Vagina (tissue), 2 donors: Measurements from ENCODE around the gene NAA15.
A peak's percentile ranks its signal among the peaks of the same experiment; 100 is the strongest.

Experiments used
- CTCF ChIP-seq, 3 experiments: fragments of 450-650 bp in 2 of 3; fragments of 200-600 bp in 1 of 3; sonication (generic) in 1 of 3; IDR thresholded peaks; one replicate each; pipeline ENCODE4 v1.5.1; 2017 to 2019; ENCODE audit warnings: antibody characterized with exemption in 3 of 3, mild to moderate bottlenecking in 2 of 3, moderate library complexity in 2 of 3
- POLR2AphosphoS5 ChIP-seq, 2 donors: sonication (generic); formaldehyde crosslinking; IDR thresholded peaks; one replicate each; pipeline ENCODE4 v1.9.0; 2017; ENCODE audit warnings: antibody characterized with exemption in 2 of 2, mild to moderate bottlenecking in 2 of 2, low read depth in 1 of 2; ENCODE audit not compliant: insufficient read depth in 1 of 2

GRCh38 chr4:139419388-139419914 lies 118.1 kb downstream of the NAA15 start:
- TF ChIP-seq POLR2AphosphoS5 (IDR thresholded peaks at IDR 0.05; ENCODE audit: insufficient read depth in 1 of 2, low read depth in 1 of 2) (peak in 1 of 2 donors; percentile 79), CTCF (IDR thresholded peaks at IDR 0.05) (no peak)
